ENCODE results near the gene ATP2B3. TPM values are rescaled to one million over a fixed set of nuclear protein-coding genes. Genes with fewer than 3 reads are reported as not detected.

ATP2B3 gene
- total RNA-seq, 1 donor from 2014 or later, result not detected

- H3K4me3 ChIP-seq, result no peak overlapping the region
- H3K27ac ChIP-seq (replicated peaks), result no peak overlapping the region
- H3K36me3 ChIP-seq, result no peaks in the 10 kb centered on the region
- intact Hi-C loops (cut with micrococcal nuclease), result no loop called here
- H3K27me3 ChIP-seq (ENCODE audit: low read depth), result no peaks in the 10 kb centered on the region
- no peaks in the 10 kb centered on the region for H3K4me1 ChIP-seq
- DNase-seq, result no peak
- no peaks in the 10 kb centered on the region for H3K9me3 ChIP-seq (replicated peaks)
- no peak for TF ChIP-seq CTCF (IDR thresholded peaks at IDR 0.05; ENCODE audit: borderline replicate concordance)
Observed at GRCh38 chrX:153568451-153569011, 51.1 kb downstream of the ATP2B3 start.

GRCh38 chrX:153569475-153569874, 52.0 kb downstream of the ATP2B3 start:
- Histone ChIP-seq H3K27ac (replicated peaks) (no peak overlapping the region), H3K4me3 (no peak overlapping the region), H3K9me3 (replicated peaks) (no peaks in the 10 kb centered on the region), H3K4me1 (no peaks in the 10 kb centered on the region), H3K27me3 (ENCODE audit: low read depth) (no peaks in the 10 kb centered on the region), H3K36me3 (no peaks in the 10 kb centered on the region)
- intact Hi-C loops (cut with micrococcal nuclease), result no loop called here
- no peak for DNase-seq
- TF ChIP-seq CTCF (IDR thresholded peaks at IDR 0.05; ENCODE audit: borderline replicate concordance), result no peak

GRCh38 chrX:153571534-153571908, 54.1 kb downstream of the ATP2B3 start:
- intact Hi-C loops (cut with micrococcal nuclease), result no loop called here
- H3K4me1 ChIP-seq, result no peaks in the 10 kb centered on the region
- no peaks in the 10 kb centered on the region for H3K36me3 ChIP-seq
- no peaks in the 10 kb centered on the region for H3K9me3 ChIP-seq (replicated peaks)
- H3K27me3 ChIP-seq (ENCODE audit: low read depth), result no peaks in the 10 kb centered on the region
- DNase-seq, result no peak
- no peak overlapping the region for H3K27ac ChIP-seq (replicated peaks)
- no peak overlapping the region for H3K4me3 ChIP-seq
- no peak for TF ChIP-seq CTCF (IDR thresholded peaks at IDR 0.05; ENCODE audit: borderline replicate concordance)

GRCh38 chrX:153572601-153573000, 55.2 kb downstream of the ATP2B3 start:
- Histone ChIP-seq H3K4me3 (no peak overlapping the region), H3K27ac (replicated peaks) (no peak overlapping the region), H3K4me1 (no peaks in the 10 kb centered on the region), H3K27me3 (ENCODE audit: low read depth) (no peaks in the 10 kb centered on the region), H3K9me3 (replicated peaks) (no peaks in the 10 kb centered on the region), H3K36me3 (no peaks in the 10 kb centered on the region)
- no peak for DNase-seq
- TF ChIP-seq CTCF (IDR thresholded peaks at IDR 0.05; ENCODE audit: borderline replicate concordance), result no peak
- intact Hi-C loops (cut with micrococcal nuclease), result no loop called here

GRCh38 chrX:153573984-153574383, 56.5 kb downstream of the ATP2B3 start:
- H3K4me1 ChIP-seq, result no peaks in the 10 kb centered on the region
- no peaks in the 10 kb centered on the region for H3K36me3 ChIP-seq
- intact Hi-C loops (cut with micrococcal nuclease), result no loop called here
- no peak overlapping the region for H3K27ac ChIP-seq (replicated peaks)
- no peak overlapping the region for H3K4me3 ChIP-seq
- no peaks in the 10 kb centered on the region for H3K27me3 ChIP-seq (ENCODE audit: low read depth)
- no peak for TF ChIP-seq CTCF (IDR thresholded peaks at IDR 0.05; ENCODE audit: borderline replicate concordance)
- no peaks in the 10 kb centered on the region for H3K9me3 ChIP-seq (replicated peaks)
- DNase-seq, result no peak
